Right ventricle myocardium inferior (tissue), 1 donor: ENCODE measurements around the gene CFB. TPM values are rescaled to one million over a fixed set of nuclear protein-coding genes. Genes with fewer than 3 reads are reported as not detected.
A peak's percentile ranks its signal among the peaks of the same experiment; 100 is the strongest.
"Not testable (repeated sequence)": the region's sequence is repeated elsewhere in the genome, so short reads cannot be mapped to it uniquely, and the experiment has no call there.

Experiments
- ATAC-seq: fragments of 200-7000 bp; cut with Tn5 transposase; one replicate; pipeline ENCODE4 v1.9.1; 2020; ENCODE audit warnings: mild to moderate bottlenecking, moderate library complexity
- DNase-seq: peaks from one replicate; pipeline ENCODE4 v3.0.0; 2021; ENCODE audit errors: missing footprints
- intact Hi-C: fragments of 100-400 bp; cut with DNase I; formaldehyde crosslinking; loops from one replicate; pipeline ENCODE4 v1.11.0; 2022
- long read RNA-seq: library from polyadenylated mRNA; unstranded; transcript quantifications from one replicate; pipeline ENCODE4 v2.0.0, GENCODE V29; 2021
- total RNA-seq: library from RNA; stranded (reverse); fragmentation: NEBNext Ultra II Directional; extraction: Animal tissue kit (Norgen Biotek cat#: 25700); gene quantifications from one replicate; pipeline ENCODE4 v1.2.1, GENCODE V29; 2021
- donor health status: DM: no; HTN: yes; CAD: no; lungs with severe emphysema.

CFB gene
- 8.8 TPM for total RNA-seq
- long read RNA-seq, transcript CFB-271 (18 exons, 2,862 nt) = major isoform, 10 of 10 reads
- long read RNA-seq, partial matches to known transcripts = 0 of 10 reads
- long read RNA-seq, other reads (novel, unspliced or antisense) = 0 of 10 reads

DNA sequence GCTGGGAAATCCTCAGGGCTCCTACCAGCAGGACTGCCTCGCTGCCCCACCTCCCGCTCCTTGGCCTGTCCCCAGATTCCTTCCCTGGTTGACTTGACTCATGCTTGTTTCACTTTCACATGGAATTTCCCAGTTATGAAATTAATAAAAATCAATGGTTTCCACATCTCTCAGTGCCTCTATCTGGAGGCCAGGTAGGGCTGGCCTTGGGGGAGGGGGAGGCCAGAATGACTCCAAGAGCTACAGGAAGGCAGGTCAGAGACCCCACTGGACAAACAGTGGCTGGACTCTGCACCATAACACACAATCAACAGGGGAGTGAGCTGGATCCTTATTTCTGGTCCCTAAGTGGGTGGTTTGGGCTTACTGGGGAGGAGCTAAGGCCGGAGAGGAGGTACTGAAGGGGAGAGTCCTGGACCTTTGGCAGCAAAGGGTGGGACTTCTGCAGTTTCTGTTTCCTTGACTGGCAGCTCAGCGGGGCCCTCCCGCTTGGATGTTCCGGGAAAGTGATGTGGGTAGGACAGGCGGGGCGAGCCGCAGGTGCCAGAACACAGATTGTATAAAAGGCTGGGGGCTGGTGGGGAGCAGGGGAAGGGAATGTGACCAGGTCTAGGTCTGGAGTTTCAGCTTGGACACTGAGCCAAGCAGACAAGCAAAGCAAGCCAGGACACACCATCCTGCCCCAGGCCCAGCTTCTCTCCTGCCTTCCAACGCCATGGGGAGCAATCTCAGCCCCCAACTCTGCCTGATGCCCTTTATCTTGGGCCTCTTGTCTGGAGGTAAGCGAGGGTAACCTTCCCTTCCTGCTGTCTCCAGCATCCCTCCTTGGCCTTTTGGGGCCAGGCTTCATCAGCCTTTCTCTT is at the start of gene CFB:
Gene CFB, plus strand, starts transcription at position 589 of the 863 bp plus-strand sequence. Its CDS starts 127 bp downstream, at position 716.
- intact Hi-C loops = no loop called here

DNA sequence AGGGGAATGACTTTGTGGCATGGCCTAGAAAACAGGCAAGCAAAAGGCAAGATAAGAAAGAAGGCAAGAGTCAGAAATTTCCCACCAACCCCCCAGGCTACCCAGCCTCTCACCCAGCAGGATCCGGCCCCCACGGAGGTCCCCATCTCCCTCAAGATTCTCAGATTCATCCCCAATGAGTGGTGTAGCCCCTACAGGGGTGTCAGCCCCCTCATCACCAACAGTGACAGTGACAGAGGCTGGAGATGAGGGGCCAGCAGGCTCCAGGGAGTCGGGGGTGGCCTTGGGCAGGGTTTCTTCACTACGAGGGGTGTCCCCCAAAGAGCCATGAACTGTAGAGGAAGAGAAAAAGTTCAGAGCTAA is 49.4 kb upstream of the CFB start:
- intact Hi-C loops = no loop called here
- DNase-seq (no peak), ATAC-seq (no peak)

More for the DNA sequence above, at the start of gene CFB:
- ATAC-seq (peak; percentile 88), DNase-seq (peak; percentile 85)

DNA sequence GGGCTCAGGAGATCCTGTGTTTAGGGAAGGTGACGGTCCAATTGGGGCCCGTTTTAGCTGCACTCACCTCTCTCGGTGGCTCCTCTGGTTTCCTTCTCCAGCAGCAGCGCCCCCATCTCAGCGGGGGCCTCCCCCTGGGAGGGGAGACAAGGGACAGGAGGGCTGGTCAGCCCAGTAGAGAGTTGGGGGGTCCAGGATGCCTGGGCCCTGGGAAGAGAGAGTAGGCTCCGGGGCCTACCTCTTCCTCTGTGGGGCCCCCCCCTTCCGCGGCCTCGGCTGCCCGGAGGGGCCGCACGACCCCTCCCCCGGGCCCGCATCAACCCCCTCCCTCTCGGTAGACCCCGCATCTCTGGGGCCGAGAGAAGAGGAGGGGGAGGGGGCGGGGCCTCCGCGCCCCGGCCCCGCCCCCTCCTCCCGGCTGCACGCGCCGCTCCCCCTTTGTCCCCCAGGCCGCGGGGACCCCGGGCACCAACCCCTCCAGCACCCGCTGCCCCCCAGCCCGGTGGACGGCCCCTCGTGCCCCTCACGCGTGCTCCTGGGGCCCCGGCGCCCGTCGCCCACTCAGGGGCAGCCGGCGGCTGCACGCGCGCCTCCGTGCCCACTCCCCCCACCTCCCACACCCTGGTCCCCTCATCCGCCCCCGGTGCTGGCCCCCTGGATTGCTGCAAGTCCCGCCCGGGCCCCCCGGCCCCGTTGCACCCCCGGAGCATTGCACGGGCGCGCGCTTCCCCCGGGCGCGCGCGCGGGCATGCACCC is 48.9 kb upstream of the CFB start:
- intact Hi-C loops = no loop called here
- DNase-seq = peak; percentile 76
- ATAC-seq = no peak

DNA sequence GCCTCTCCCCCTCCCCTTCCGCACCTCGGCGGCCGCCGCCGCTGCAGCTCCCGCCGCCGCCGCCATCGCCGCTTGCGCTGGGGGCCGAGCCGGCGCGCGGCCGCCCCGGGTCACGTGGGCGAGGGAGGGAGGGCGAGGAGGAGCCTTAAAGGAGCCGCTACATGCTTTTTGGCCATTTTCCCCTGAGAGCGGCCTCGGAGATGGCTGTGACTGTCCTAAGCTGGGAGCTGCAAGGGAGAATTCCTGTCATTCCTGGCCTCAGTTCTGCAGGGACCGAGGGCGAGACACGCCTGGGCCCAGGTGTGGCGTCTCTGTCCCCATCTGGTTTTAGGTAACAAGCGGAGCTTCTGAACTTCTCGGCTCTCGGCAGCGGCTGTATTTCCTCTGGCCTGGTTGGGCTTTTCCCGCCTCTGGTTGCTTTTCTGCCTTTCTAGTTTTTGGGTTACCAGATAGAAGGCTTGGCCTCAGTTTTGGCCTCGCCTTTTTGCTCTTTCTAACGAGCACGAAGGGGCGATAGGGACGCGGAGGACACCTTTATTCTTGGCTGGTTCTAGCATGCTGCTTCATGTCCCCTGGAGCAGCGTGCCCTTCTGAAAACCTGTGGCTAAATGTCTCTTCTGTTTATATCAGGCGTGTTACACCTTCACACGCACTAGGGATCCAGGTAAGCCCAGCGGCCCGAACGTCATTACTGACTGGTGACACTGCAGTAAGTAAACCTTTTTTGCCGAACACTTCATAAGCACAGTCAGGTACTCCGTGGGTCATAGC is 48.1 kb upstream of the CFB start, which contains the start of gene EHMT2:
Gene EHMT2, minus strand, starts transcription at position 87 of the 771 bp plus-strand sequence. Its CDS starts 21 bp downstream, at position 66.
- peak; percentile 70 for ATAC-seq
- intact Hi-C loops = no loop called here
- DNase-seq = peak; percentile 91

DNA sequence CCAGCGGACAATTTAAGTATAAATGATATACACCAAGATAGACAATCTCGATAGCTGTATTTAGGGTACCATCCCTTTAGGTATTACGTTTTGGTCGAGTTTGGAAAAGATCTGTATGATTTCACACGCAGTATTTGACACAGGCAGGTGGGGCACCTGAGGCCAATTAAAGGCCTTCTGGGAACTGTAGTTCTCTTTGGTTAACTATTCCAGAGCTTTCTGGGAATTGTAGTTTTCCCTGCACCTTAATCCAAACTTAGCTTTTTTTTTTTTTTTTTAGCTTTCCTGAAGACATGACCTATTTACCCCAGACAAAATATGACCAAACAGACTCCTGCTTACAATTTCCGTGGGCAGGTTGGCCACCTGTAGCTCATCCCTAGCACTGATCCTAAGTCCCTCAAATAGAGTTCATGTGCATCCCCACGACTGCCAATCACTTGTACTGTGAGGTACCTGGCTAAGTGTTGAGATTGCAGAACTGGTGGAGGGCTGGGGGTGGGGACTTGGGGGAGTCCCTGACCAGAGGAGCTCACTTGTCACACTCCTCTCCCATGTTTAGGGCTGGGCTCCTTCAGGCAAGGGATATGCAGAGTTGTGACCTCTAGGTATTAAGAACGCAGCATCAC is 47.4 kb upstream of the CFB start:
- no peak for ATAC-seq
- no peak for DNase-seq
- intact Hi-C loops = no loop called here

DNA sequence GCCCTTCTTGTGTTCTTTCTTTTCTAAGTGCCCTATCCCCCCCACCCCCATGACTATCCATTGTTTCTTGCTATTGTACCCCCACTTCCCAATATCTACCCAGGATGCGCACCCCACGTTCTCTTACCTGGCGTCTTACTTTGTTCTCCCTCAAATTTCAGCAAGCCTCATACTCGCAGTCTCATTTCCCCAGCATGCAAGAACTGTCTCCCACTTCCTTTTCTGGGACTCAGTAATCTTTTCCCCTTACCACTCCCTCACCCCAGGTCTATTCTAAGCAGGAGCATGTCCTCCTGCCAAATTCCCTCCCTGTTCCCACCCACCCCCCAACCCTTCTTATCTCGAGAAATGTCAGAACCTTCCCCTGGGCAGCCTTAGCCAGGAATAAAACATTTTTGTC is 46.7 kb upstream of the CFB start:
- intact Hi-C loops = no loop called here
- ATAC-seq (no peak), DNase-seq (no peak)

DNA sequence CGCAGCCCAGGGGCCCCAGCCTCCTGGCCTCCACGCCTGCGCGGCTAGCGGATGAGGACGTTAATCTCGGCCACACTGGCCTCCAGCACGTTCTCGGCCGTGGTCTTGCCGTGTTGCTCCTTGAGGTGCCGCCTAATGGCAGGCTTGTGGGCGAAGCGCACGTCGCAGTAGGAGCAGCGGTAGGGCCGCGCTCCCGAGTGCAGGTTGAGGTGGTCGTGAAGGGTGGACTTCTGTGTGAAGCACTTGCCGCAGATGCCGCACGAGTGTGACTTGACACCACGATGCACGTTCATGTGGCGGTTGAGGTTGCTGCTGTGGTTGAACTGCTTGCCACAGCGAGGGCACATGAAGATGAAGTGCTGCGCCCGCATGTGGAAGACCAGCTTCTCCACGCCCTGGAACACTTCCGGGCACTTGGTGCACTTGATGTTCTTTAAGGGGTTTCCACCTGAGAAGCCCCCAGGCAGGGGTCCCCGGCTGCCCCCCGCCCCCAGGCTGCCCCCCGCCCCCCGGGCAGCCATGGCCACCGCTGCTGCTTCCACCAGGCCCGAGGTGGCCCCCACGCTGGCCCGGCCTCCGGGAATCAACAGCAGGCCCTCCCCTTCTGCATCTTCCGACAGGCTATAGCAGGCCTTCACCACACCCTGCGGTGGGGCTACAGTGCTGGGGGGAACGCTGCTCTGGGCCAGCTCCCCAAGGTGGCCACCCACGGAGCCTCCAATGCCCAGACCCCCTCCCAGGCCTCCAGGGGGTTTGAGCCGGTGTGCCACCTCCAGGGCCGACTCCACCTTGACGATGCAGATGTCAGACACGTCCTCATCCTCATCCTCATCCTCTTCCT is 45.8 kb upstream of the CFB start:
- ATAC-seq (no peak), DNase-seq (no peak)
- intact Hi-C loops = loop anchor here (5.0 kb wide), 1 partner anchor 57 kb away; the partner anchor contains the start of genes NELFE and SKIC2

DNA sequence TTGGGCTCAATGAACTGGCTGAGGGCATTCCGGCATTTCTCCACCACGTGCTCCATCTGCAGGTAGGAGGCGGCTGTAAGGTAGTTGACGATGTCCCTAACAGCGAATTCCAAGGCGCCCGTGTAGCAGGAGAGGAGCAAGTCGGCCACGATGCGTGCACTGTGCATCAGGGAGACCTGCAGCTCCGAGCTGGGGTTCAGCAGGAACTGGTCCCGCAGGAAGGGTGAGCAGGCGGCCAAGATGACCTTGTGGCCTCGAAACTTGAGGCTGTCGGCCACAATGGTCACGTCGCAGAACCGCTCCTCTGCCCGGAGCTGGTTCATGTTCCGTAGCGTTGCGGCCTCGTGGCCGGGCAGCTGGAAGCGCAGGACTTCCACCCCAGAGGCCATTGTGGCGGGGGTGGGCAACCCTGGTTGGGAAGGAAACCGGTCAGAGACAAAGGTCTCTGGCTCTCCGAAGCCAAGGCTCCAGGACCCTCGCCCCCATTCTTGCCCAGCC is 44.9 kb upstream of the CFB start:
- no peak for DNase-seq
- intact Hi-C loops = loop anchor here (5.0 kb wide), 1 partner anchor 56 kb away; the partner anchor contains the start of genes NELFE and SKIC2
- no peak for ATAC-seq

DNA sequence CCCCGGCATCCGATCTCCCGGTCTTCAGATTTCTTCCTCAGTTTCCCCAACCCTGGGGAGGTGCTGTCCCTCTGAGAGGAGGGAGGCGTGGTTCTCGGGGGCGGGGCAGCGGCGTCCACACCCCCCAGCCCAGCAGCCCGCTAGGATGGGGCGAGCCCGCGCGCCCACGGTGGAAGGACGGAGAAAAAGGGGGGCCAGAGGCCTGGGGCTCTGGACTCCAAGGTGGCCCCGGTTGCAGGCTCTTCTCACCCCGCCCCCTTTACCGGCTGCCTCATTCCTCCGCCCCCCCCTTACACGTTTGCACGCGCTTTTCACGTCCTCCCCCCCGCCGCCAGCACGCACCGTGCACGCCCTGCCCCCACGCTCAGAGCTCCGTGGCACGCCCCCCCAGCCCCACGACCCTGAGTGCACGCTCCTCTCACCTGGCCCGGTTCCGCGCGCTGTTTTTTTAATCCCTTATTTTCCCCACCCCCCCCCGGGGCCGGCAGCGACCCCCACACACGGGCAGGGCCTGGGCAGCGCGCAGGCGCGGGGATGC is 44.4 kb upstream of the CFB start:
- ATAC-seq (peak; percentile 24), DNase-seq (peak; percentile 81)
- intact Hi-C loops = loop anchor here (5.0 kb wide), 1 partner anchor 56 kb away; the partner anchor contains the start of genes NELFE and SKIC2

DNA sequence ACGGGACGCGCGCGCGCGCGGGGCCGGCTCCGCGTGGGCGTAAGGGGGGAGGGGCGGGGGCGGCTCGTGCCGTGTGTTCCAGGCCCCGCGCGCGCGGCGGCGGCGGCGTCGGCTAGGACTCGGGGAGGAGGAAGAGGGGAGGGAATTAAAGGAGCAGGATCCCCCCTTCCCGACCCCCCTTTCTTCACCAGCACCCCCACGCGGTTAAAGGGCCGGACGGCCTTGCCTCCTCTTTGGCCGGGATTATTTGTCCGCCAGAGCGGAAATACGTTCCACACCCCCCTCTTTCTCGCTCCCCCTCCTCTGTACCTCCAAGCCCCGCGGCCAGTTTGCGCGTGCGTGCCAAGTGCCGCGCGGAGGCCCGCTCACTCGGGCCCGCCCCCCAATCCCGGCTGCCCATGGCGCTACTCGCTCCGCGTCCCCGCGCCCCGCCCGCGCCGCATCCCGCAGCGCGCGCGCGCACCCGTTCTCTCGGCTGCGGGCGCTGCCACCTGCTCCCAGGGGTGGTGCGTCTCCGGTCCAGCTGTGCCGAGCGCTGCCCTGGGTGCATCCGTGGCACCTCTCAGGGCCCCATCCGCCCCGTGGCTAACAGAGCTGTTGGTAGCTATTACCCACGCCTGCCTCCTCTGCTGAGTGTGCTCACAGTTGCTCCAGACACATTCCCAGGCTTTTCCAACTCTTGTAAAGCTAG is 43.8 kb upstream of the CFB start, which contains the start of gene ZBTB12:
Gene ZBTB12, minus strand, starts transcription at position 134 of the 691 bp plus-strand sequence. CDS start 781 bp downstream, outside the sequence.
- intact Hi-C loops = loop anchor here (1.0 to 5.0 kb wide), 2 partner anchors 55 to 282 kb away; partner anchors contain the start of genes NELFE, PRRC2A and SKIC2
- peak; percentile 93 for DNase-seq
- peak; percentile 85 for ATAC-seq

DNA sequence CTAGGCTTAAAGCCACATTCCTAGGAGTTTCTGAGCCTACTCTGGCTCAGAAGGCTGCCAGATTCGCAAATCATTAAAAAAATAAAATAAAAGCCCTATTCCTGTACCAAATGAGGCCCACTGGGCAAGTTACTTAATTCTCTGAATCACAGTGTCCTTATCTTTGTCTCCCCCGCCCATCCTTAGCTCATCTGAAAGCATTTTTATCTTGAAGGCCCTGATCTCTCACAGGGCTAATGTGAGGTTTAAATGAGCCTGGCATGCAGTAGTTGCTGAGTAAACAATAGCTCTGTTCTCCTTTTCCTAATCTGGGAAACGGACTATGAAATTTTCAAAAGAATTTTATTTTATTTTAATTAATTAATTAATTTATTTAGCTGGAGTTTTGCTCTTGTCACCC is 41.9 kb upstream of the CFB start:
- intact Hi-C loops = loop anchor here (5.0 kb wide), 1 partner anchor 53 kb away; the partner anchor contains the start of genes NELFE and SKIC2
- ATAC-seq = no peak
- no peak for DNase-seq

DNA sequence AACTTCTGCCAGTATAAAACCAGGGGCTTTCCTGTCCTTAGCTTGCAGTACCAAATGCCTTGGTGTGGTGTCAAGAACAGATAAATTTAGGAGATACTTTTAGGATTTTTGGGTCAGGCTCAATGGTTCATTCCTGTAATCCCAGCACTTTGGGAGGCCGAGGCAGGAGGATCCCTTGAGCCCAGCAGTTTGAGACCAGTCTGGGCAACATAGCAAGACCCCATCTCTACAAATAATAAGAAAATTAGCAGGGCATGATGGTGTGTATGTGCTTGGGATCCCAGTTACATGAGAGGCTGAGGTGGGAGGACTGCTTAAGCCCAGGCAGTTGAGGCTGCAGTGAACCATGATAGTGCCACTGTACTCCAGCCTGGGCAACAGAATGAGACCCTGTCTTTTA is 40.9 kb upstream of the CFB start:
- ATAC-seq (no peak), DNase-seq (no peak)
- intact Hi-C loops = loop anchor here (5.0 kb wide), 1 partner anchor 162 kb away; no protein-coding TSS in a partner anchor

DNA sequence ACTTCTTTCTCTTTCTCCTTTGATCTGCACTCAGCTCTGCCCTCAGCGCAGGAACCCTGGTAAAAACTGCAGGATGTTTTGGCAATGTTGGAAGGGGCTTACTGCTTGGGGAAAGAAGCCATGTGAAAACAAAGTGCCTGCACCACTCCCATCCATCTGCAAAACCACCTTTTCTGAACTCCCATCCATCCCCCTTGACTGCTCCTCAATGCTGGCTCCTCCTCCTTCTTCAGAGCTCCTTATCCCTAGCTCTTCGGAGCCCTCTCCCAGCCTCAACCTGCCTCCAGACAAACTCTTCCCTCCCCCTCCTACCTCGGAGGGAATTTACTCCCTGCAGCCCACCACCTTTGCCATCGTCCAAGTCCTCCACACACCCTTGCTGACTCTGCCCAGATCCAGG is 39.8 kb upstream of the CFB start:
- intact Hi-C loops = loop anchor here (5.0 kb wide), 1 partner anchor 161 kb away; no protein-coding TSS in a partner anchor
- no peak for DNase-seq
- no peak for ATAC-seq

DNA sequence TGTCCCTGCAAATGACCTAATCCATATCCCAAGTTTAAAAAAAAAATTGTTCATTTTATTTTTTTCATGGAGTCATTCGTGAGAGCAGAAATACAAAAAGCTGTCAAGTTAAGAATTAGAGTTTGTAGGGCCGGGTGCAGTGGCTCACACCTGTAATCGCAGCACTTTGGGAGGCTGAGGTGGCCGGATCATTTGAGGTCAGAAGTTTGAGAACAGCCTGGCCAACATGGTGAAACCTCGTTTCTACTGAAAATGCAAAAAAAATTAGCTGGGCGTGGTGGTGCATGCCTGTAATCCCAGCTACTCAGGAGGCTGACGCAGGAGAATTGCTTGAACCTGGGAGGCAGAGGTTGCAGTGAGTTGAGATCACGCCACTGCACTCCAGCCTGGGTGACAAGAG is 39.2 kb upstream of the CFB start:
- ATAC-seq, DNase-seq: not testable (repeated sequence)
- intact Hi-C loops = loop anchor here (5.0 kb wide), 1 partner anchor 161 kb away; no protein-coding TSS in a partner anchor

DNA sequence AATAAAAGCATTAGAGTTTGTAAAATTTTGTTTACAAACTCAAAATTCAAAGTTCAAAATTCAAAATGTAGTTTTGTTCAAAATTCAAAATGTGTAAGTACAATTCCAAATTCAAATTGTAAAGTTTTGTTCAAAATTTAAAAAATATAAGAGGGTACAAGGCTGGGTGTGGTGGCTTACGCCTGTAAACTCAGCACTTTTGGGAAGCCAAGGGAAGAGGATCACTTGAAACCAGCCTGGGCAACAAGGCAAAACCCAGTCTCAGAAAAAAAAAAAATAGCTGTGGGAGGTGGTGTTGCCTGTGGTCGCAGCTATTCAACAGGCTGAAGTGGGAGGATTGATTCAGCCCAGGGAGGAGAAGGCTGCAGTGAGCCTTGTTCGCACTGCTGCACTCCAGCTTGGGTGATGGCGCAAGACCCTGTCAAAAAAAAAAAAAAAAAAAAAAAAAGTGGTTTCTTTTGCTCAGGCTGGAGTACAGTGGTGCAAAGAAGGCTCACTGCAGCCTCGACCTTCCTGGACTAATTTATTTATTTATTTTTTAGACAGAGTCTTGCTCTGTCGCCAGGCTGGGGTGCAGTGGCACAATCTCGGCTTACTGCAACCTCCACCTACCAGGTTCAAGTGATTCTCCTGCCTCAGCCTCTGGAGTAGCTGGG is 38.6 kb upstream of the CFB start:
- peak; percentile 14 for ATAC-seq
- no peak for DNase-seq
- intact Hi-C loops = loop anchor here (5.0 kb wide), 1 partner anchor 160 kb away; no protein-coding TSS in a partner anchor
